ENCODE data around the gene USP3.

Gene USP3

GRCh38 chr15:63545520-63545919 lies 41.1 kb downstream of the USP3 start:
- no peak for DNase-seq

- no peak for DNase-seq
These were observed 47.0 kb downstream of the USP3 start for GRCh38 chr15:63551400-63551799.

DNA sequence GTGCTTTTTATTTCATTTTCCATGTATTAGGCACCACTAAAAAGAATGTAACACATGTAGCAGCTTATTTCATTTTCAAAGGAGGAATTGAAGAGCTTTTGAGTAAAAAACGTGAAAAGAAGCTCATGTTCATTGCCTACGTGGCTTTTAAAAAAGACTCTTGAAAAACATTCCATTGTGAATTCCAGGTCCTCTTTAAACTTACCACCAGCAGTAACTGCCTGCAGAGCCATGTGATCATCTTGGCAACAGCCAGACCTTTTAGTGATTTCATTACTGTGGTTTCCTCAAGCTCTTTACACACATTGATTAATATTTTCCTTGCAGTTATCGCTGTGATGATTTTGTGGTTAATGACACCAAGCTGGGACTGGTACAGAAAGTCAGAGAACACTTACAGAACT lies 49.0 kb downstream of the USP3 start:
- DNase-seq = peak; percentile 8

- DNase-seq = no peak
These were observed 50.0 kb downstream of the USP3 start for GRCh38 chr15:63554337-63554927.

GRCh38 chr15:63555507-63555906 lies 51.1 kb downstream of the USP3 start:
- no peak for DNase-seq

DNA sequence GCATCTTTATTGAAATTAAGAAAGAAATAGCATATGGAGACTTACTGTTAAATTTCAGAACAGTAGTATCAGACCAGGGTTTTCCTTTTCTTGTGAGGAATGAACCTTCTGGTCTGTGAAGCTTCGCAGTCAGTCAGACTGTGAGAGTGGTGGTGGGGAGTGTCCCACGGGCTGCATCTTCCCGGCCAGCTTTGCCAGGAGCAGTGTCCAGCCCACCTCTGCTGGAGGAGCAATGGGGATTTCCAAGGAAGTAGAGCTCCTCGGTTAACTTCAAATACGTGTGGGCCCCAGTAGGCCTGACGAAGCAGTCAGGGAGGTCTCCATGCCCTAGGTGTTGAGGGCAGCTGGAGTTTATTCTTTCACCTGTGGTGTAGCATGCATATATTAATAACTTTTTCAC lies 51.9 kb downstream of the USP3 start:
- DNase-seq = no peak

DNA sequence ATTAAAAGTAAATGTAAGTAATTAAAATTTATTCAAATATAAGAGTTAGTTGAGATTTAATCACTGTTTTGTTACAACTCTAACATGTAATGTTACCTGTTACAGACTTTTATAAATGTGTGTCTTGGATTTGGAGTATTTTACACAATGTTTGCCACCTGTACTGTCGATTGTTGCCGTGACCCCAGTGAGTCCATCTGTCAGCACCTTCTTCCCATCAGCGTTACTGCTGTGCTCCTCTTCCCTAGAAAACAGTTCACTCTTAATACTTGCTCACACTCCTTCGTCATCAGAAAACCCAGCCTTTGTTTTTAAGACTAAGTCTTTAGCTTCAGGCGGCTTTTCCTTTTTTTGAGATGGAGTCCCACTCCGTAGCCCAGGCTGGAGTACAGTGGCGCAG lies 52.3 kb downstream of the USP3 start:
- DNase-seq = no peak

DNA sequence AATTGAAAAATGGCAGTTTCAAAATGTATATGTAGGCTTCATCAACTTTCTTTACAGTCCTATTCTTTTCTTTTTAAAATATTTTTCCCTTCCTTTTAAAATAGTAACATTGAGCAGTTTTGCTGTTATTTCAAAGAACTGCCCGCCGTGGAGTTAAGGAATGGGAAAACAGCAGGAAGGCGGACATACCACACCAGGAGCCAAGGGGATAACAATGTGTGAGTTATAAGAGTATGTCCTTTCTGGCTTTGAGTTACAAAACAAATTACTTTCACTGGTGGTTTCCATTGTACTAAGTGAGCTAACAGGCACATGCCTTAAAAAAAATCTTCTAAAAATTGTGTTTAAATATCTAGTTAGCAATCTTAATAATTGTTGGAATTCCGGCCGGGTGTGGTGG lies 55.4 kb downstream of the USP3 start:
- no peak for DNase-seq

- DNase-seq = no peak
These were observed 56.5 kb downstream of the USP3 start for GRCh38 chr15:63560741-63561448.

- no peak for DNase-seq
These were observed 59.7 kb downstream of the USP3 start for GRCh38 chr15:63564093-63564492.

- no peak for DNase-seq
These were observed 61.3 kb downstream of the USP3 start for GRCh38 chr15:63565536-63566186.

- no peak for DNase-seq
These were observed 68.5 kb downstream of the USP3 start for GRCh38 chr15:63572749-63573464.

DNA sequence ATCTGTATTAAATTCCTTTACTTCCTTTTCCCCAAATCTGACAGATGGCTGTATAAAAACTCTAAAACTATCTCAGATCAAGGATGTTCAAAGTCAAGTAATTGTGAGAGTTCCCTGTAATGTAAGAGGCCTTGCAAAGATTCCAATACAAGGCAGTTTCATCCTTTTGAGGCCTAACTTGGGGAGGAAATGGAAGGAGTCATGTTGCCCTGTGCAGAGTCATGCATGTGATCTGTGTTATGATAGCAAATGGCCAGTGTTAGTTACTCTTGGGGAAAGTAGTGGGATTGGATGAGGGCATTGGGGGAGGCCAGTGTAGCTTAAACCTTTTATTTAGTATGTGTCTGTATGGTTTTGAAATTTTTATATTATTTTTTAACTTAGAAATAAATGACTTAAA lies 69.1 kb downstream of the USP3 start:
- DNase-seq = no peak

GRCh38 chr15:63575312-63575711 lies 70.9 kb downstream of the USP3 start:
- DNase-seq = no peak

- DNase-seq = no peak
These were observed 72.0 kb downstream of the USP3 start for GRCh38 chr15:63576441-63576840.

DNA sequence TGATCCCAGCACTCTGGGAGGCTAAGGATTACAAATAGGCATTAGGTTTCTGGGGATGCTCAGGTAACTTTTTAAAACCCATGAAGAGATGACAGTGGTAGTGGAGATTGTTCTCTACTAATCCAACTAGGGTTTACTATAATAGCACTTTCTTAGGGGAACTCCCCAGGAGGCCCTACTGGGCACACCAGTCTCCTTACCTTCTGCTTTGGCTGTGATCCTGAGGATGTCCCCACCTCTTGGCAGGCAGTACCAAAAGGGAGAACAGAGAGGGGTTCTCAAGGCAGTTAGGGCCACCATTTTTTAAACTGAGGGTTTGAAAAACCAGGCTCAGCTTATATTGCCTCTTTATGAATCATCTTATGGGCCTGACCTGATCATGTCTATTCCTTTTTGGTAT lies 77.8 kb downstream of the USP3 start:
- no peak for DNase-seq

DNA sequence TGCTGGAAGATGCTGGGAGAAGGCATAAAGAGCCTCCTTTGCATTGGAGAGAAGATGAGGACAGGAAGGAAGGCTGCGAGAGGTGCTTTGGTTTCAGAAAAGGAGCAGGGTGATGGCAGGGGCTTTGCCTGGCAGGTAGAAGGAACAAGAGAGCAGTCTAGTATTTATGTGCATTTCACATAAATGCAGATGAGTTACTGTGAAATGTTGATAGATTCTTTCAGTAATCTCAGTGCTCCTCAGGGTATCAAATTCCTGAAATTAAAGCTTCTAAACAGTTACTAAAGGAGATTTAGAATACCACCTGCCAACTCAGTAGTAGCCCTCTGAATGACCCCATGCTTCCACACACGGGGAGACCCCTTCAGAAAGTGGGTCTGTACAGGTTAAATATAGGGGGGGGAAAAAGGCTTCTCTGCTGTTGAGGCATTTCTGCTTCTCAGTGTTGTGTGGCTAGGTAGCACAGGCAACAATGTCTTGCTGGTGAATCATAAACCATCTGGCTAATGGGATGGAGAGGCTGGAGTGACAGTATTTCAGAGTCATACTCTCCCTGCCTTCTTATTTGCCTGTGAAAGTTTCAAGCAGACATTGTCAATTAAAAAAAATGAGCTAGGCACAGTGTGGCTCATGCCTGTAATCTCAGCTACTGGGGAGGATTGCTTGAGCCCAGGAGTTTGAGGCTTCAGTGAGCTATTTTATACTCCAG lies 78.5 kb downstream of the USP3 start:
- DNase-seq = no peak

DNA sequence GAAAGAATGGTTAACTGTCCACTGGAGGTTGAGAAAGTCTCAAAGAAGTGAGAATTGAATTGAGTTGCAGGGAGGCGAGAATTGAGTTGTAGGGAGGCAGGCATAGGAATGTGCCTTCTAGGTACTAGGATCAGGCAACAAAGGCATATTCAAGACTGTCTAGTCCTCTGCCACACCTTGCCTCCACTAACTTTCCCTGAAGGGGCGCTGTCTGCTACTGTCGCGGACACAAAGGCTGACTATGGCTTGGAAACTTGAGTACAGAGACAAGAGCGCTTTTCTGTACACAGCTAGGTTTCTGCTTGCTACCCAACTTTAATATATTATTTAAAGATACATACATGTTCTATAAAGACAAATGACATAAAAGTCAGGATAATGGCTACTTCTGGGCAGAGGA lies 82.4 kb downstream of the USP3 start:
- no peak for DNase-seq

GRCh38 chr15:63587527-63587926 lies 83.1 kb downstream of the USP3 start:
- DNase-seq = no peak

DNA sequence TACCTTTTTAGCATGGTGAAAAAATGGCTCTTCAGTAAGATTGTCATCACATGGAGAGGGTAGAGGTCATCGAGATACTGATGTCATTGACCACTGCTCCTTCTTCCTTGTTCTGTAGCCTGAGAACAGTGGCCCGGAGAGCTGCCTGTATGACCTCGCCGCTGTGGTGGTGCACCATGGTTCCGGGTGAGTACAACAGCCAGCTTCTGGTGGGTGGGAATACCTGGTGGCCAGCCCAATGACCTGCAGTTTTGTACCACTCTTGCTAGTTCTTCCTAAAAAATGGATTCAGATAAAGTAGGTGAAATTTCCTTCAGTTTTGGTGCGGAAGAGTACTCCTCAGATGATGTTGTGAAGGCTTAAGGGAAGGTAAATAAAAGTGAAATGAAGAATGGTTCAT lies 84.4 kb downstream of the USP3 start:
- DNase-seq = no peak

DNA sequence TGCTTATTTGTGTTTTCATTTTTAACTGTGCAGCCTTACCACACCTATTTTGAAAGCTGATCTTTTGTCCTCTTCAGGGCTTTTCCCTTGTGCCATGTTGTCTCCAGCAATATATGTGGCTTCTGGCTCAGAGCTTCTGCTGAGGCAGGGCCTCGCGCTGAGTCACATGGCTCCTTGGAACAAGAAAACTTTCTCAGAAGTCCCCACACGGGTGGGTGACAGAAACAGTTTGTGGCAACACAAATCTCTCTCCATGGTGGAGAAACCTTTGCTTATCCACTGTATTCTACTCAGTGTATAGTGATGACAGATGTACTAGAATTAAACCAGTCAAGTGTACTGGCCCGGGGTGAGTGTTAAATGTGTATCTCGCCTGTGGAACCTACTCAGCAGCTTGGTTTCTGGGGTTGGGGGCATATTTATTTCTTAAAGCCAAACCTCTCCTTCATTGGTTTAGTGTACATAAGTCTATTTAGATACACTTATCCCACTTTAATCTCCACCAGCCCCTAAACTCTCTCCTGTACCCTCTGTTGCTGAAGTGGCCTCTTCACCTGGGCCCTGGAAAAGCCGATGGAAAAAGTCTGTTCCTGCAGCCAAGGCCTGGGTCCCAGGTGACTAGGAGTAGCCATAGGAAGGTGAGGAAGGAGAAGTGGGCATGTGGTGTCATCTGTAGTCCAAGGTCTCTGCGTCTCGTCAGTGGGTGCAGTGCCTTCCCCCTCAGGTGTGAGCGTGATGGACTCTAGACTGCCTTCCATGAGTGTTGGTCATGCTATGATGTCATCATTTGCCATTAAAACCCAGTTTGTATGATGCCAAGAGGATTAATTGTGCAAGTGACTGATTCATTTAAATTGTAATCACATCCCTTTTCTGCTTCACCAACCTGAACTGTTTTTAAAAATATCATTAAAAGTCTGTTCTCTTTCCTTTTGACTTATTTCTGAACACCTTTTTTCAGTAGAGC lies 89.6 kb downstream of the USP3 start:
- no peak for DNase-seq

- DNase-seq = no peak
These were observed 90.7 kb downstream of the USP3 start for GRCh38 chr15:63595065-63595464.
